Dedifferentiated amniotic fluid mesenchymal stem cell (primary cell): ENCODE measurements around the gene ASPRV1.

ENCODE experiments used
- DNase-seq: peaks from one replicate; pipeline ENCODE4 v3.0.0-alpha.2; 2016; ENCODE audit errors: extremely low spot score

ASPRV1 gene

GRCh38 chr2:69940691-69941090 lies 20.7 kb downstream of the ASPRV1 start:
- DNase-seq, result no peak

- no peak for DNase-seq
Observed at GRCh38 chr2:69939722-69940121, 21.7 kb downstream of the ASPRV1 start.

GRCh38 chr2:69937968-69938367 lies 23.5 kb downstream of the ASPRV1 start:
- no peak for DNase-seq

GRCh38 chr2:69936906-69937305 lies 24.5 kb downstream of the ASPRV1 start:
- DNase-seq, result no peak

GRCh38 chr2:69935011-69935410 lies 26.4 kb downstream of the ASPRV1 start:
- DNase-seq, result no peak

- DNase-seq, result no peak
Observed at GRCh38 chr2:69934614-69934908, 26.9 kb downstream of the ASPRV1 start.

GRCh38 chr2:69933839-69934613 lies 27.4 kb downstream of the ASPRV1 start:
- peak; percentile 84 for DNase-seq

- no peak for DNase-seq
Observed at GRCh38 chr2:69933254-69933828, 28.1 kb downstream of the ASPRV1 start.

- DNase-seq, result no peak
Observed at GRCh38 chr2:69932596-69932922, 28.9 kb downstream of the ASPRV1 start.

- DNase-seq, result no peak
Observed at GRCh38 chr2:69931832-69932595, 29.4 kb downstream of the ASPRV1 start.

GRCh38 chr2:69926849-69927515 lies 34.4 kb downstream of the ASPRV1 start:
- DNase-seq, result peak; percentile 50

GRCh38 chr2:69923116-69923515 lies 38.3 kb downstream of the ASPRV1 start:
- no peak for DNase-seq

- DNase-seq, result no peak
Observed at GRCh38 chr2:69918401-69918800, 43.0 kb downstream of the ASPRV1 start.

- DNase-seq, result peak; percentile 74
Observed at GRCh38 chr2:69917852-69918251, 43.6 kb downstream of the ASPRV1 start.

- DNase-seq, result no peak
Observed at GRCh38 chr2:69916106-69916505, 45.3 kb downstream of the ASPRV1 start.

GRCh38 chr2:69914950-69915945 lies 46.2 kb downstream of the ASPRV1 start, which contains the start of gene MXD1:
MXD1 (plus strand) TSS chr2:69915109; CDS start chr2:69915331, 222 bp downstream.
- DNase-seq, result no peak

- peak; percentile 100 for DNase-seq
Observed at GRCh38 chr2:69914164-69914949, 47.1 kb downstream of the ASPRV1 start.

GRCh38 chr2:69911985-69912563 lies 49.4 kb downstream of the ASPRV1 start:
- DNase-seq, result peak; percentile 60
